NCI-H82 treated with DMSO at 0.1 percent for 48 hours (cell line): ENCODE measurements around the gene LRRC3B.

Experiments
- DNase-seq: peaks from one replicate; lab custom pipeline; 2025; ENCODE audit not compliant: unreplicated experiment; lab: John Stamatoyannopoulos, UW

Gene LRRC3B

DNA sequence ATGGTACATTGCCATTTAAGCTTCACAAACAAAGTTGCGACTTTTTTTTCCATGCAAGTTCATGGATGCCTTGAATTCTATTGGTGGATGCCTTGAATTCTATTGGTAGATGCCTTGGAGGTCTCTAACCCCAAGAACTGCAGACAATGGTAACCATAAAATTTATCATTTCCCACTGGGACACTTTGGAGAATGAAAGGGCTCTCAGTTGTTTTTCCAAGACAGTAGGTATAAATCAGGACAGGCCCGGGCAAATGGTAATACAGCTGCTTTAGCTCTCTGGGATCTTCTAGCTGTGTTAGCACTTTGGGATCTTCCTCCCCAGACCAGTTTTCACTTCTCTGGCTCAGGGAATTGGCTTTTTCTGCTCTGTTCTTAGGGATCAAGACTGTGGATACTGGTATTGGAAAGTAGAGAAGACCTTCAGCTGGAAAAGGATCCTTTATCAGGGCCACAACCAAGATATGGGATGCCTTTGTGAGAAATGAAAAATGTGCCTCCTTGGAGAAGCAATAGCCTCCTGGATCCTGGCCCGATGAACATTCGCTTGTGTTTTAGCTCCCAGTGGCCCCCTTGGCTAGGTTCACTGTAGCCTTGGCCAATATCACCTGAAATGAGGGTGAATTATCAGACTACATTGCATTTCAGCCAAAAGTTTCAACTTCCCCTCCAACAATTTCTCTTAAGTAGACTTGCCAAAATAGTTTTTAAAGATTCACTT lies 8.3 kb downstream of the LRRC3B start:
- no peak for DNase-seq

DNA sequence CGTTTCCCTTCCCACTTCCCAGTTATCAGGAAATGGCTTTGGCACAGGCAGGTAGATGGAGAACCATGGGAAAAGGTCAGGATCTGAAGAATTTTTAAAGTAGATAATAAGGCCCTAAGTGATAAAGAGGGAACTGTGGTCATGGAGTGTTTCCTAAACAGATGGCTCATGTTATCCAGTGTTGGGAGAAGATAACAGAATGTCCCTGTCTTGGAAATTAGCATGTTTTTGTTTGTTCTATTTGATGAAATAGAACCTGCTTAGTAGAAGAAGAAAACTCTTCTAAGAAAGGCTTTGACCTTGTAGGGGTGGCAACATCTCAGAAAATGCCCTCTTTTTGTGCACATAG lies 8.8 kb downstream of the LRRC3B start:
- DNase-seq: no peak

DNA sequence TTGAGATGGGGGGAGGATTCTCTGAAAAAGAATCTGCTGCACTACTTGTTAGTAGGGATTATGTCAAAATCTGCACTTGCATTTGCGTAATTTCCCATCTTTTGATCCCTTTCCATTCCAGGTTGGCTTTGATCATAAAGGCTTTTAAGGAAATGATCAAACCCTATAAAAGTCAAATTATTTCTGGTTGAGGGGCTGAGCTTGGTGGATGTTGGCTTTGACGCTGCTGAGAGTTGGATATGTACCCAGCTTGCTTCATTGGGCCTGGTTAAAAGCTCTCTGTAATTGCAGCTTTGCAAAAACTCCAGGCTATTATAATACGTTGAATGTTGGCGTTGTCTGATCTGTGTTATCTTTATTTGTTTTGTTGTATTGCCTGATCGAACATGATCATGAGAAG lies 12.0 kb downstream of the LRRC3B start:
- DNase-seq: no peak

DNA sequence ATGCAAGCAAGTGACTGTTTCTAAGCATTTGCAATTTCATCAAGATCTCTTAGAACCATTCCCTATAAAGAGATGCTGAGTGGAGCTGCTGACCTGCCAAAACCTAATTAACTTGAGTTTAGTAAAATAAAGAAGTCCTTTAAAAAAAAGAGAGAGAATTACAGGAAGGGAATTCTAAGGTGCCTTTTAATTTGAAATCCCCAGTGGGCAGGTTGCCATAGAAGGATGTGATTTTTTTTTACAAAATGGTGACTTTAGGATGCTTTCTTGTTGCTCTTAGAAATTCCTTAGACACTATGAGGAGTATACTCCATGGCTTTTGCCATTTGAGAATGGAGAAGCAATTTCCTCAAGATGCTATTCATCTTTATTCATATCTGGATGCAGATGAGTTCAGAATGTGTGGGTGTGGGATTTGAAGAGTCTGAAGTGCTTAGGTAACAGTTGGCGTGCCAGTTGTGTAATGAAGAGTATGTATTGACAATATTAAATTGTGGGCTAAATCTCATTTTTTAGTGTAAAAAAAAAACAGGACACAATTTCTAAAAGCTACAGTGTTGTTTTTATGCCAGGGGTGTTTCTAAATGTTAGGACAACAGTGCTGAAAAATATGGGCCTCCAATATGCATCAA lies 13.6 kb downstream of the LRRC3B start:
- DNase-seq: no peak

DNA sequence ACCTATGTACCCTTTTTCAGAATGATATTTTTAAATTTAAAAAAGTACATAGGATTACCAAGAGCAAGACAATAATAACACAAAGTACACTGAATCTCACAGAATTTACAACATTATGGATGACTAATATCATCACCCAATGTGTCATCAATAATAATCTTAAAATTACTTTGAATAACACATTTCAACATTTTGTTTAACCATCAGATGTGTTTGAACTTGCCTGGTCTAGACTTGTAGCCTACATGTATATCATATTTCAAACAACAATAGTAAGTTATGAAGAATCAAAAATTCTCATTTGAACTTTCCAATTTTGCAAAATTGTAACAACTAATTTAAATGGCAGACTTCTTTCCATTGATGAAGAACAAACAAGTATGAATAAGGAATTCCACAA lies 15.1 kb downstream of the LRRC3B start:
- DNase-seq: no peak

DNA sequence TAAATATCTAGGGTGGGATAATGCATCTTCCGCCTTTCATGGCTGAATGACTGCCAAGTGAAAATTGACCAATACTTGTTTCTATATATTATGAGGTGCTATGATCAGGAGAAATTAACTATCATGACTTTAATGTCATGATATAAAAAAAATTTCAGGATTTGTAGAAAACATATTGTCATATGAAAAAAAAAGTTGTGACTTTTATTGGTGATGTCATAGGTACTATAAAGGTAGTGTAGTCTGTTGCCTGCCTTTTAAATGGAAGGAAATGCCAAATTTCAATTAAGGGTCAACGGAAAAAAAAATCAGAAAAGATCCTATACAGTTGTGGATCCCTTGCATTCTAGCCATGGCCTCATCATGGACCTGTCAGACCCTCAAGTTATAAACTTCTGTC lies 15.5 kb downstream of the LRRC3B start:
- no peak for DNase-seq

DNA sequence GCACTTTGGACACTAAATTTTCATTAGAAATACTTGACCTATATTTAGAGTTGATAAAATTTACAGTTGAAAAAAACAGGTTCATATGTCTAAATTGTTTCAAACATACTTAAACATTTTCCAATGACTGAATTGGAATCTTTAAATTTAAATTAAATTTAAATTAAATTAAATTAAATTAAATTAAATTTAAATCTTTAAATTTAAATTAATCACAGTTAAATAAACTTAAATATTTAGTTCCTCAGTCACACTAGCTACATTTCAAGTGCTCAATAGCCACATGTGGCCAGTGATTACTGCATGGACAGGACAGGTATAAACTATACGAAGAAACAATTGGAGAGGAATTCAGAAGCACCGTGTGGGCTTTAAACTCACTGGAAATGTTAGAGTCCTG lies 16.8 kb downstream of the LRRC3B start:
- no peak for DNase-seq

DNA sequence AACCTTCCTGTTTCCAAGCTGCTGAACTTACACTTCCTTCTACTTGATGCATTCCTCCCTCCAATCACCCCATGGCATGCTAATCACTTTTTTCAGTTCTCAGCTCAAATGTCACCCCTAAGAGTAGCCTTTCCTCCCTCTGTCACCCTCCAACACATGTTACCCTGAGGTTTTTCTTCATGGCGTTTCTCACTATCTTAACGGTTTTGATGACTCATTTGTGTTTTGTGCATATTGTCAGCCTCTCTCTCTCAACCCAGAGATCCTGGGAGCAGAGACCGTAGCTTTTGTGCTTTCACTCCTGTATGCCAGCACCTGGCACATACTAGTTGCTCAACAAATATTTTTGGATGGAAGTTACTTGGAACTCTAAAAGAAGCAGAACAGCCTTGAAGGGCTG lies 24.5 kb downstream of the LRRC3B start:
- no peak for DNase-seq

DNA sequence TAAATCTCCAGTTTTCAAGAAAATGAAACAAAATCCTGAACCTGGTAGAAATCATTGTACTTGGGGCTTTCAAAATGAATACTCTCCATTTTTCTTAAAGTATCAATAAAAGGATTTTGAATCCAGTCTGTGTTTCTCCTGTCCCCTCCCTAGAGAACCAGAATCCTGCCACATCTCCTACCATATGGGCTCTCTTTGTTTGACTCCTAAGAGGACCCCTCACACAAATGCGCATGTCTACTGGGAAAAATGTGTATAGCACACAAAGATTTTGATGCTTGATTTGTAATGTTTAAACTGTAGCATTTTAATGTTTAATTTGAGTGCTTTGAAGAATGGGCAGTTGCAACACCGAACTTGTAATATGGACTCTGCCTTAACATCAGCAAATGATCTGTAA lies 25.9 kb downstream of the LRRC3B start:
- no peak for DNase-seq

DNA sequence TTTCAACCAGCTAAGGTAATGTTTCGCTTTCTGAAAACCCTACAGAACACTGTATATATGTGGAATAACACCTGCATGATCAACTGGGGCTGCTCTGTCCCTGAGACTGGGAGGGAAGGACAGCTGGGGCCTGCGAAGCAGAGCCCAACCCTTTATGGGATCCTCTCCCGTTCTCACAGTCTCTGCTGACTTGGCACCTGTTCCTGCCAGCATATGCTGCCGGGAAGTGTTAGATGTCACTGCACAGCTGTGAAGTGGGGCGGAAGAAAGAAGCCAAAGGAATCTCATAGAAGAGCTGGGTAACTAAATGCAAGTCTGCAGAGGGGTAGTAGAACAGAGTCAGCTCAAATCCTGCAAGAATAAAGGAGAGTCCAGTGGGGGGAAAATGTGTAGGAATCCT lies 29.6 kb downstream of the LRRC3B start:
- DNase-seq: no peak

DNA sequence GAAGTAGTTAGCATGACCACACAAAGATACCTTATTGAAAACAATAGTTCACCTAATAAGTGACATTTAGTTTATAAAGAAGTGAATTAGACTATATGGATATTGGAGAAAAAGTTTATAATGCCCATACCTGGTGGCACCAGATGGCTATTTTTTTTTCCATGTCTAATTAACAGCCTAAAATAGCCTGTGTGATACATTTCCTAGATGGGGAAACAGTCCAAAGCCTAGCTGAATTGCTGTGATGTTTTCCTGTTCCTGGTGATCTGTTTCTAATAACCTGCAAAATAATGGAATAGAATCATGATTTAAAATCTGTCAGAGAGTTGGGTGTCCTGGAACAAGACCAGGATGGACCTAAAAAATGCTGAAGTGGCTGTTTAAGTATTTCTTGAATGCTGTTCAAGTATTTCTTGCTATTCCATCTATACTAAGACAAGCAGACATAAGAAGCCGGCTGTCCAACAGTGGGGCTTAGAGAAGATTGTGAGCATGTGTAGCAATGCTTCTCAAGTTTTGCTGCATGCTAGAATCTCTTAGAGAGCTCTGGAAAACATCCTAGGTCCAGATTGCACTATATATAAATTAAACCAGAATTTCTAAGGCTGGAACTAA lies 31.3 kb downstream of the LRRC3B start:
- no peak for DNase-seq

DNA sequence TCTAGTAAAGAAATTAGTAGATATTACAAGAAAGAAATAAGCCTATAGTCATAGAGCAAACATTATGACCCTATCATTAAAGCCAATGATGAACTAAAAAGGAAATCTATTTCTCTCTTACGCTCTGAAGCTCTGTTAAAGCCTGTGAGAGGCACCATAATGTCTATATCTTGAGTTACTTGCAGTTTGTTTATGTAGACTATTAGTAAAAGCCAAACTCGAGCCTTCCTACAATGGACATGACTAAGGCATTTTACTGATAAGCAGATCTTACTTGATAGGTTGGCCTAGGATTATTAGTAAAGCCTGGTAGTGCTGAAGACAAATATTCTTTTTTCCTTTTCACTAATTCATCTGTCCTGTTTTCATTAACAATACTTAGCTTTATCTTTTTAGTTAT lies 32.7 kb downstream of the LRRC3B start:
- DNase-seq: no peak

DNA sequence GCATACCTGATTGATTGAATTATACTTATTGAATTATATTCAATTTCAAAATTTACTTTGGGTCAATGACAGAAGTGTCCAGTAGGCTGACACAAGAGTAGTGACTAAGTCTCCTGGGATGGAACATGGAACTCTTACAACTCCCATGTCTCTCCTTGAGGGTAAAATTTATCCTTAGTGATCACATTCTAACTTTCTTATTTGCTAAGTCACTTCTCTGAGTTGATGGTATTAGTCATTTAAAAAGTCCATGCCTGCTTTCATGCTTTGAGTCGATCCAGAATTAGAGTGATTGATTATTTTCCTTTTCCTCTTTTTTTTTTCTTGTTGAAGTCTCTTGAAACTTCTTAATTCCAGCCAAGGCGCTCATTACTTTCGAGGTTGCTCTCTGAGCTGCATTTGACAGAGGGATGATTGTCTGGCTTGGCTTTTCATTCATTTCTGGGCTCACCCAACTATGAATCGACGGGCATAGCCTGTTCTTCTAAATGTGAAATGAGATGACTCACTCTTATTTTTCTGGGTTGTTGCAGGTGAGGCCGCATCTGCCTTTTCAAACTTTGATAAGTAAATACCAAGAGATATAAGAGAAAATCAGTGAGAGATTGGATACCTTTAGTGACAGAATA lies 34.9 kb downstream of the LRRC3B start:
- DNase-seq: no peak

DNA sequence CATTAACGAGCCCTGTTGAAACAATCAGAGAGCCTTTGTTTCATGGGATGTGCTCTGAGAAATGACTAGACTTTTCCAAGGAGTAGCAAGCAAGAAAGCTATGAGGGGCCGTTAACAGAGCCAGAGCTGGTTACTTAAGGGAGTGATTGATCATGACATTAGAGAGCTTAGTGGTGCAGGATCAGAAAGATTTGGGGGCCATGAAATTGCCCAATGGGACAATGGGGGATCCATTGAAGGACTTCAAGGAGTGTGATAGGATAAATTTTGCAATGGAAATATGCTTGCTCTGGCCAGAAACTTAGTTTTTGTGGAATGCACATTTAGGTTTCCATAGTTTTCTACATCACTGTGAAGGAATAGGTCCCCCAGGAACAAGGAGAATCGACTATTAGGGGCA lies 45.6 kb downstream of the LRRC3B start:
- DNase-seq: no peak

DNA sequence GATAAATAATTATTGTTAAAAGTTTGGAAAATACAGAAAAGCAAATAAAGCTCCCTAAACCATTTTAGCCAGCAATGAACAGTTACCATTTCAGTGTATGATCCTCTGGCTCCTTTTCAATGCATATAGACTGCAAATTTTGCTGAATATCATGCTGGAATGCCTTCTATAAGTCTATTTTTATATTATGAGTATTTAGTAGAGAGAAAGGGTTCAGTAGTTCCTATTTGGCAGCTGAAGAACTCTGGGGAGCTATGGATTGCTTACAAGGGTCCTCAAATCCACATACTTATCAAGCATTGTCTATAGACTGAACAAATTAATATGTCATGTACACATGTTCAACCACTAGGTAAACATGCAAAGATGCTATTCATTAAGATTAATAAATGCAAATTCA lies 46.1 kb downstream of the LRRC3B start:
- no peak for DNase-seq

DNA sequence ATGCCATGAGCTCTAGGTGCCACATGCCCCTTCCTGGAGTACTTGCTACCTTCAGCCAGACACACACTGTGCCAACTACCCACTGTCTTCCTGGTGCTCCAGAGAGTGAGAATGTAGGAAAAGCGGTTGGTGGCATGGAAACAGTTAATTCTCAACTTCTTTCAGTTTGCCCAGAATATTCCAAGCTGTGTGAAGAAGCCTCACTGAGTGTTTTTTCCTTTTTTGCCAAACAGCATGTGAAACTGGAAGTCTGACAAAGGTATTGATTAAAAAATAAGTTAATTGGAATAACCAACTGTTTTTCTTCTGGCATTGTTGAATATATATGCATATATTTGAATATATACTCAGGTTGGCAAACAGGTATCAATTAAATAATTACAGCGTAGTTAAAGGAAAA lies 52.8 kb downstream of the LRRC3B start:
- no peak for DNase-seq

DNA sequence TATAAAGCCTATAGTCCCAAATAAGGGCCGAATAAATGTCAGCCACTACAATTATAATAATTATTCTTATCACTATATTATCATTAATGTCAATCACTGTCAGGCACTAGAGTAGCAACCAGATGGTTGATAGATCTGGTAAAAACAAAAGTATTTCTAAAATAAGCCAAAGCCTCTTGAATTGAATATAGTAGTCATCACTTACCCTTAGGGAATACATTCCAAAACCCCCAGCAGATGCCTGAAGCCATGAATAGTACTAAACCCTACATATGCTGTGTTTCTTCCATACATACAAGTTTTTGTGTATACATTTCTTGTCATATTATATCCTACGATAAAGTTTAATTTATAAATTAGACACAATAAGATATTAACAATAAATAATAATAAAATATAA lies 59.1 kb downstream of the LRRC3B start:
- no peak for DNase-seq

DNA sequence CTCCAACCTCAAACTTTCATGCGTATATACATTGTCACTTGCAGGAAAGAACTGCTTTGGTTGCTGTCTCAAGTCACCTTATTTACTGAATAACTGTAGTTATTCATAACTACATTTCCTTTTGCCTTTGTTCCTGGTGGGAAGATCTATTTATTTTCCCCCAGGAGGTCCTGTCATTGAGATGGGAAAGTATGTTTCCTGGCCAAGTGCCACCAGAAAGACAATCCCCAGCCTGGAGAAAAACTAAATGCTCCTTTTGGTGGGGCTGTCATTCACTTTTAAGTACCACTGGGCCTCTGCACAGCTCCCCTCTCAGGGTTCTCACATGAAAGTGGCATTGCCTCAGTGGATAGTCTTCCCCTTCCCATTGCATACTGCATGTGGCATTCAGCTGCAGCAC lies 59.8 kb downstream of the LRRC3B start:
- DNase-seq: no peak

DNA sequence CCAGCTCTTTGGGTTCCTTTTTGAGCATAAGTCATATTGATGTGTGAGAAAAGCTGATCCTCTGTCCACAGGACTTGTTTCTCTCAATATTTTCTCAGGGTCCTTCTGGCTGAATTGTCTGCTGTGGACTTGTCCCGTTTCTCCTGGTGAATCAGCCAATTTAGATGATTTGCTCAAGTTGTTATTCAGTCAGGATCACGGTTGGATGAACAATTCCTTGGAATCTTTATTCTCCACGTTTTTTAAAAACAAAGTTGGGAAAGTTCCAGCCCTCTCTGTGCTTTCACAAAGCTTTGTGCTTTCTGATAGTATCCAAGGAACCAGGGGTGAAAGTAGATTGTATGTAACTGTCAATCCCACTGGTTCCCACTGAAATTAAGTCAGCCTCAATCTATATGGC lies 61.3 kb downstream of the LRRC3B start:
- DNase-seq: no peak

DNA sequence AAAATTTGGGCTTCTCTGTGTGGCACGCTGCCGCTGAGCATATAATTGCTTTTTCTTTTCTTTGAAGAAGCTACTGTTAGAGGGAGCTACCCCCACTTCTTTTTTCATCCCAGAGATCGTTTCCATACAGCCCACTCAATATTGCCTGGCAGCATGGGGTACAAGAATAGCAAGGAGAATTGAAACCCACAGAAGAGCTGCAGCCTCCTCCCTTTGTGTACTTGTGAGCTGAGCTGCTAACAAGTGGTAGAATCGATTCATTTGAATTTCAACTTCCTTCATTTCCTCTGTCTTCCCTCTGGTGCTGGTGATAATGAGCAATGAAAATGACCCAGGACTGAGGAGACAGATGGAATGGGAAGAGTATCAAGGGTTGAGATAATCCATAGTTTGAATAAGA lies 64.9 kb downstream of the LRRC3B start:
- DNase-seq: no peak

DNA sequence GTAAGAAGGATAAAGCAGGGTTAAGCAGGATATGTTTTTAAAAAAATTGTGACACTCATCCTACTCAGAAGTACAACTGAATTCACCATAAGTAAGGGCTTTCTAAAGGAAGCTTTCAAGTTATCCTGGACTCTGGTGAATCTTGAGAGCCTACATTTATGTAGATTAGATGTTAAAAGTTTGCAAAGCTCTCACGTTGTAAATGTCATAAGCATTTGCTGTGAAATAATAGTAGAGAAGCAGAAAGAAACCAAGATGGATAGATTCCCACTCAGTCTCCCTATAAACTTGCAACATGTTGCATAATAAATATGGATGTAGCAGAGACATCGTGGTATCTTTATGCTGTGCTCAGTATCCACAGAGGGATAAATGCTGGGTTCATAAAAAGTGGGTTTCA lies 77.0 kb downstream of the LRRC3B start:
- DNase-seq: no peak

DNA sequence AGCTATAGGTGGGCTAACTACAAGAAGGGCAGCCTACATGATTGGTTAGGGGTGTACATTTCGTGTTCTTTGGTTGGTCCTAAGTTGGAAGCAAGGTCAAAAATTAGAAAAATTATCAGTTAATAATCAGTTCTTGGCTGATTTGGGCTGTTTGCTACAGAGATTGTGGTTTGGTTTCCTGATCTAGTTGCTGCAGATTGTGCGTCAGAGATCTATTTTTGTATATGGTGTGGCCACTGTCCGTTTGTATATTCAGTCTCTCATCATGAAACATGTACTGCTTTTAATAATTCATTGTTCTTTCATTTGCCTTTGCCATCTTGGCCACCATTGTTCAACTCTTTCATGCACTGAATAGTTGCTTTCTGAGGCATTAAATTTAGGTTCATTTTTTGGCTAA lies 80.9 kb downstream of the LRRC3B start:
- no peak for DNase-seq
